Gastroesophageal sphincter (tissue), 4 donors: ENCODE data around the gene RMI2. TPM values are rescaled to one million over a fixed set of nuclear protein-coding genes. Genes with fewer than 3 reads are reported as not detected.

ENCODE experiments used
- ATAC-seq: fragments of 150-250 bp; one replicate; pipeline ENCODE4 v1.9.1; 2016; ENCODE audit warnings: mild to moderate bottlenecking, moderate library complexity
- H3K27ac ChIP-seq, 4 donors: fragments of 200-600 bp; sonication (generic) in 3 of 4; 1 replicate in 3 of 4; 2 replicates in 1 of 4; pipeline ENCODE4 v1.5.1; 2016 to 2019
- H3K27me3 ChIP-seq: fragments of 200-600 bp; sonication (generic); one replicate; pipeline ENCODE4 v1.5.1; 2019
- H3K36me3 ChIP-seq, 2 donors: fragments of 200-600 bp; sonication (generic); one replicate each; pipeline ENCODE4 v1.5.1; 2019; ENCODE audit warnings: control low read depth in 1 of 2
- H3K4me1 ChIP-seq, 3 donors: fragments of 200-600 bp; sonication (generic); 1 replicate in 2 of 3; 2 replicates in 1 of 3; pipeline ENCODE4 v1.5.1; 2016 to 2019; ENCODE audit warnings: control low read depth in 2 of 3
- H3K4me3 ChIP-seq, 2 donors: fragments of 200-600 bp; sonication (generic); one replicate each; pipeline ENCODE4 v1.5.1; 2019; ENCODE audit warnings: mild to moderate bottlenecking in 1 of 2, moderate library complexity in 1 of 2
- H3K9me3 ChIP-seq, 3 donors: fragments of 200-600 bp; sonication (generic); one replicate each; pipeline ENCODE4 v1.5.1; 2017 to 2019; ENCODE audit warnings: control low read depth in 2 of 3
- CTCF ChIP-seq, 4 experiments: fragments of 200-600 bp in 2 of 4; fragments of 450-650 bp in 2 of 4; sonication (generic) in 1 of 4; IDR thresholded peaks; one replicate each; pipeline ENCODE4 v1.5.1; 2017 to 2019; ENCODE audit warnings: antibody characterized with exemption in 4 of 4, mild to moderate bottlenecking in 2 of 4, moderate library complexity in 2 of 4
- EP300 ChIP-seq: sonication (generic); formaldehyde crosslinking; IDR thresholded peaks from one replicate; pipeline ENCODE4 v1.6.1; 2017; ENCODE audit warnings: antibody characterized with exemption, mild to moderate bottlenecking
- POLR2A ChIP-seq, 2 donors: fragments of 450-650 bp; IDR thresholded peaks; one replicate each; pipeline ENCODE4 v1.6.1; 2017; ENCODE audit warnings: antibody characterized with exemption in 2 of 2, mild to moderate bottlenecking in 2 of 2, moderate library complexity in 1 of 2
- POLR2AphosphoS5 ChIP-seq: sonication (generic); formaldehyde crosslinking; IDR thresholded peaks from one replicate; pipeline ENCODE4 v1.6.1; 2017; ENCODE audit warnings: antibody characterized with exemption
- WGBS, 2 donors: methylation state at CpG; one replicate each; pipeline ENCODE4 v1.1.5; 2018; ENCODE audit warnings: low coverage in 1 of 2; 5-methylcytosine and 5-hydroxymethylcytosine counted together
- total RNA-seq, 4 donors: library from RNA; depleted of rRNA; stranded (reverse); fragments of >200 nt; gene quantifications; one replicate each; pipeline ENCODE4 v1.1.0, GENCODE V29; 2016

RMI2 gene
- total RNA-seq, 4 donors from 2014 or later: 0.31 to 1.8 (median 1.4) TPM

- H3K4me3 ChIP-seq: no peak overlapping the region
- no peaks in the 10 kb centered on the region for H3K36me3 ChIP-seq
- no peaks in the 10 kb centered on the region for H3K9me3 ChIP-seq
- no peak for ATAC-seq
- TF ChIP-seq POLR2A (IDR thresholded peaks at IDR 0.05): no peak
- TF ChIP-seq POLR2AphosphoS5: no peak
- no peak for TF ChIP-seq CTCF (IDR thresholded peaks at IDR 0.05)
- TF ChIP-seq EP300: no peak
- H3K4me1 ChIP-seq: peaks cover 0 to 42% (median 18%) of the 10 kb centered on the region in 3 donors
- H3K27me3 ChIP-seq: no peaks in the 10 kb centered on the region
- peak overlapping the region in 3 of 4 donors; percentile 43 to 60 (median 55) for H3K27ac ChIP-seq
- 79 to 91% methylated on average over 11 to 12 of the region's 16 CpGs for WGBS, 2 donors
These were observed 3.7 kb downstream of the RMI2 start for GRCh38 chr16:11348737-11349598.

GRCh38 chr16:11349599-11350276, 4.5 kb downstream of the RMI2 start:
- peak; percentile 52 for ATAC-seq
- Histone ChIP-seq H3K36me3 (no peaks in the 10 kb centered on the region), H3K27me3 (no peaks in the 10 kb centered on the region), H3K27ac (peak overlapping the region in 3 of 4 donors; percentile 43 to 60 (median 55)), H3K9me3 (no peaks in the 10 kb centered on the region), H3K4me1 (peaks cover 0 to 38% (median 18%) of the 10 kb centered on the region in 3 donors), H3K4me3 (no peak overlapping the region)
- WGBS, 2 donors: 40 to 100% methylated on average over 2 to 7 of the region's 14 CpGs
- TF ChIP-seq EP300 (no peak), POLR2A (IDR thresholded peaks at IDR 0.05) (no peak), CTCF (IDR thresholded peaks at IDR 0.05) (no peak), POLR2AphosphoS5 (no peak)

GRCh38 chr16:11350519-11350918, 5.3 kb downstream of the RMI2 start:
- no peaks in the 10 kb centered on the region for H3K9me3 ChIP-seq
- no peak overlapping the region for H3K4me3 ChIP-seq
- no peaks in the 10 kb centered on the region for H3K36me3 ChIP-seq
- peak overlapping the region in 3 of 4 donors; percentile 33 to 64 (median 55) for H3K27ac ChIP-seq
- peaks cover 0 to 40% (median 22%) of the 10 kb centered on the region in 3 donors for H3K4me1 ChIP-seq
- WGBS, 2 donors: 24 to 28% methylated on average over 5 of the region's 5 CpGs
- TF ChIP-seq POLR2AphosphoS5 (no peak), CTCF (IDR thresholded peaks at IDR 0.05) (no peak), POLR2A (IDR thresholded peaks at IDR 0.05) (no peak), EP300 (no peak)
- H3K27me3 ChIP-seq: no peaks in the 10 kb centered on the region
- no peak for ATAC-seq

GRCh38 chr16:11350921-11351335, 5.7 kb downstream of the RMI2 start:
- Histone ChIP-seq H3K9me3 (no peaks in the 10 kb centered on the region), H3K27ac (peak overlapping the region in 3 of 4 donors; percentile 33 to 64 (median 55)), H3K4me1 (peaks cover 0 to 37% (median 18%) of the 10 kb centered on the region in 3 donors), H3K27me3 (no peaks in the 10 kb centered on the region), H3K4me3 (no peak overlapping the region), H3K36me3 (no peaks in the 10 kb centered on the region)
- TF ChIP-seq POLR2A (IDR thresholded peaks at IDR 0.05) (no peak), CTCF (IDR thresholded peaks at IDR 0.05) (no peak), POLR2AphosphoS5 (peak; percentile 48)
- ATAC-seq: no peak
- 15 to 18% methylated on average over 7 to 8 of the region's 8 CpGs for WGBS, 2 donors
